Measurements from ENCODE around the gene ACTR2.
"Not testable (repeated sequence)": the region's sequence is repeated elsewhere in the genome, so short reads cannot be mapped to it uniquely, and the experiment has no call there.

Gene ACTR2

DNA sequence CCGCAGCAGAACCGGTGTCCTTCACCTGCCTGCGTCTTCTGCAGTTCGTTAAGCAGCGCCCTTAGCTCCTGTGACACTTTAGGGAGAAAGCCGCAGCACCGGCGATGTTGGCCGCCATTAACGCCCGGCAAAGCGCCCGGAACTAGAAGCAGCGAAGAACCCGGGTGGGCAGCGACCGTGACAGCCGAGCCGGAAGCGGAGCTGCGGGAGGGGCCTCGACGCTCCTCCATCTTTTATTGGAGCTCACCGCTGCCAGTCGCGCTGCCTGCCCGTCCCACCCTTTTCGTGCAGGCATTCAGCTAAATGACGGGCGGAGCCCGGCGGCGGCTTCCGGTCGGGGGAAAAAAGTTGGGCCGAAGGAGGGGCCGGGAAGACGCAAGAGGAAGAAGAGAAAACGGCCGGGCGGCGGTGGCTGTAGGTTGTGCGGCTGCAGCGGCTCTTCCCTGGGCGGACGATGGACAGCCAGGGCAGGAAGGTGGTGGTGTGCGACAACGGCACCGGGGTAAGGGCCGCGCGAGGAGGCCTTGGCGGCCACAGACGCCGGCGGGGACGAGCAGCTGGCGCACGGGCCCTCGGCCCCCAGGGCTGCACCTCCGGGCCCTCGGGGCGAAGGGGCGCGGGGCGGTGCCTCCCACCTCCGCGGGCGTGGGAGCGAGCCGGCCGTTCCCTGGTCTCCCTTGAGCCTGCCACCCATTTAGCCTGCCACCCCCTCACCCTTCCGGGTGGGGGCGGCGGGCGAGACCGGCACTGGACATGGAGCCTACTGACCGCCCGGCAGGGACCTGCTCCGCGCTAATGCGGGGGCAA, at the start of gene ACTR2:
TSS of gene ACTR2 (plus strand) at position 376 of the 807 bp plus-strand sequence. CDS start at position 455, 79 bp downstream.
- Mint-ChIP-seq H3K36me3 (ENCODE audit: low read depth) (peaks cover 29% of the 10 kb centered on the region), H3K4me1 (ENCODE audit: low read depth) (peaks cover 47% of the 10 kb centered on the region), H3K27ac (peak within 1 kb of the TSS; percentile 96), H3K4me3 (peak within 1 kb of the TSS; percentile 97), H3K27me3 (no peaks in the 10 kb centered on the region), H3K9me3 (no peaks in the 10 kb centered on the region)

DNA sequence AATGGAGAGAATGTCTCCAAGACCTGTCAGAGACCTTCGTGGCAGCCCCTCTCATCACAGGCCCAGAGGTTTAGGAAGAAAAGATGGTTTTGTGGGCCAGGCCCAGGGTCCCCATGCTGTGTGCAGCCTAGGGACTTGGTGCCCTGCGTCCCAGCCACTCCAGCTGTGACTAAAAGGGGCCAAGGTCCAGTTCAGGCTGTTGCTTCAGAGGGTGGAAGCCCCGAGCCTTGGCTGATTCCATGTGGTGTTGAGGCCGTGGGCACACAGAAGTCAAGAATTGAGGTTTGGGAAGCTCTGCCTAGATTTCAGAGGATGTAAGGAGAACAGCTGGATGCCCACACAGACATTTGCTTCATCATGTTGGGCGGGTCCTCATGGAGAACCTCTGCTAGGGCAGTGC, 45.1 kb upstream of the ACTR2 start:
- no peaks in the 10 kb centered on the region for H3K36me3 Mint-ChIP-seq (ENCODE audit: low read depth)

DNA sequence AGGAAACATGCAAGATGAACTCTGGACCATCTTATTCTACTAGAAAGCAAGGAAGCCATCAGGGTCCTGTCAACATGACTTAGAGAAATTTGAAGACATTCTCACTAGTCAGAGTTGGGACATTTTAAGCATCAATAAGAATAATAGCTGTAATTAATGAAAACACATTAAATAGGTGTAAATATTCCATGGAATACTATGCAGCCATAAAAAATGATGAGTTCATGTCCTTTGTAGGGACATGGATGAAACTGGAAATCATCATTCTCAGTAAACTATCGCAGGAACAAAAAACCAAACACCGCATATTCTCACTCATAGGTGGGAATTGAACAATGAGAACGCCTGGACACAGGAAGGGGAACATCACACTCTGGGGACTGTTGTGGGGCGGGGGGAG, 44.2 kb upstream of the ACTR2 start:
- H3K27ac Mint-ChIP-seq; H3K4me3 Mint-ChIP-seq; H3K4me1 Mint-ChIP-seq (ENCODE audit: low read depth); H3K36me3 Mint-ChIP-seq (ENCODE audit: low read depth); H3K27me3 Mint-ChIP-seq; H3K9me3 Mint-ChIP-seq: not testable (repeated sequence)

More for the DNA sequence above, 45.1 kb upstream of the ACTR2 start:
- H3K9me3 Mint-ChIP-seq: no peaks in the 10 kb centered on the region
- H3K4me1 Mint-ChIP-seq (ENCODE audit: low read depth): peaks cover 6% of the 10 kb centered on the region
- H3K4me3 Mint-ChIP-seq: no peak overlapping the region
- no peak overlapping the region for H3K27ac Mint-ChIP-seq
- peaks cover 3% of the 10 kb centered on the region for H3K27me3 Mint-ChIP-seq

DNA sequence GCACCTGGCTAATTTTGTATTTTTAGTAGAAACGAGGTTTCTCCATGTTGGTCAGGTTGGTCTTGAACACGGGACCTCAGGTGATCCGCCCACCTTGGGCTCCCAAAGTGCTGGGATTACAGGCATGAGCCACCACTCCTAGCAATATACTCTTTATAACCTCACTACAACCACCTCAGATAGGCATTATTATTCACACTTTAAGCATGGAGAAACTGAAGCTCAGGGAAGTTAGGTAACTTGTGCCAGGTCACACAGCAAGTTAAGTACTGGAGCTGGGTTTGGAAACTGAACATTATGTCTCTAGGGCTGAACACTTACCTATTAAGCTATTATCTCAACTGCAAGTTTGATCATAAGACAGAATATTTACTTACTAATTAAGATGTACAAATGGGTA, 42.6 kb upstream of the ACTR2 start:
- Mint-ChIP-seq H3K4me3 (no peak overlapping the region), H3K36me3 (ENCODE audit: low read depth) (no peaks in the 10 kb centered on the region), H3K27ac (no peak overlapping the region), H3K27me3 (peaks cover 9% of the 10 kb centered on the region), H3K4me1 (ENCODE audit: low read depth) (peaks cover 8% of the 10 kb centered on the region), H3K9me3 (no peaks in the 10 kb centered on the region)

DNA sequence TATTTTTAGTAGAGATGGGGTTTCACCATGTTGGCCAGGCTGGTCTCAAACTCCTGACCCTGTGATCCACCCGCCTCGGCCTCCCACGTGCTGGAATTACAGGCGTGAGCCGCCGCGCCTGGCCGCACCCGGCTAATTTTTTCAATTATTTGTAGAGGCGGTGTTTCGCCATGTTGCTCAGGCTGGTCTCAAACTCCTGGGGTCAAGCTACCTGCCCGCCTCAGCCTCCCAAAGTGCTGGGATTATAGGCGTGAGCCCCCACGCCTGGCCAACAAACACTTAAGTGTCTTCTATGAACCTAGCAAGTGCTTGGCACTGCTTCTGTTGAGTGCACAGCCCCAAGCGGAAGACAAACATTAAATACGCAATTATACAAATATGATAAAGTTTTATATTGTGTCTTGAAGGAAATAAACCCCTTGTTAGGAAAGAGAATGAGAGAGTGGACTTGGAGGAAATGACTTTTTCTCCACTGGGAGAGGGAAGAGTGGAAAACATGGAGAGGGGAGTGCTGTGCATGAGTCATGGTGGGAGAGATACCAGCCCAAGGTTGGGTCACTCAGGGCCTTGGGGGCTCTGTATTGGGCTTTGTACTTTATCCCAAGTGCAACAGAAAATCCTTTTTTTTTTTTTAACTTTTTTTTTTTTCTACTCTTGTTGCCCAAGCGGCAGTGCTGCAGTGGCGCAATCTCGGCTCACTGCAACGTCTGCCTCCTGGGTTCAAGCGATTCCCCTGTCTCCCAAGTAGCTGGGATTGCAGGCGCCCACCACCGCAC, 41.4 kb upstream of the ACTR2 start:
- Mint-ChIP-seq H3K4me1 (ENCODE audit: low read depth) (peaks cover 8% of the 10 kb centered on the region), H3K4me3 (no peak overlapping the region), H3K27me3 (peaks cover 9% of the 10 kb centered on the region), H3K36me3 (ENCODE audit: low read depth) (no peaks in the 10 kb centered on the region), H3K9me3 (no peaks in the 10 kb centered on the region), H3K27ac (no peak overlapping the region)

DNA sequence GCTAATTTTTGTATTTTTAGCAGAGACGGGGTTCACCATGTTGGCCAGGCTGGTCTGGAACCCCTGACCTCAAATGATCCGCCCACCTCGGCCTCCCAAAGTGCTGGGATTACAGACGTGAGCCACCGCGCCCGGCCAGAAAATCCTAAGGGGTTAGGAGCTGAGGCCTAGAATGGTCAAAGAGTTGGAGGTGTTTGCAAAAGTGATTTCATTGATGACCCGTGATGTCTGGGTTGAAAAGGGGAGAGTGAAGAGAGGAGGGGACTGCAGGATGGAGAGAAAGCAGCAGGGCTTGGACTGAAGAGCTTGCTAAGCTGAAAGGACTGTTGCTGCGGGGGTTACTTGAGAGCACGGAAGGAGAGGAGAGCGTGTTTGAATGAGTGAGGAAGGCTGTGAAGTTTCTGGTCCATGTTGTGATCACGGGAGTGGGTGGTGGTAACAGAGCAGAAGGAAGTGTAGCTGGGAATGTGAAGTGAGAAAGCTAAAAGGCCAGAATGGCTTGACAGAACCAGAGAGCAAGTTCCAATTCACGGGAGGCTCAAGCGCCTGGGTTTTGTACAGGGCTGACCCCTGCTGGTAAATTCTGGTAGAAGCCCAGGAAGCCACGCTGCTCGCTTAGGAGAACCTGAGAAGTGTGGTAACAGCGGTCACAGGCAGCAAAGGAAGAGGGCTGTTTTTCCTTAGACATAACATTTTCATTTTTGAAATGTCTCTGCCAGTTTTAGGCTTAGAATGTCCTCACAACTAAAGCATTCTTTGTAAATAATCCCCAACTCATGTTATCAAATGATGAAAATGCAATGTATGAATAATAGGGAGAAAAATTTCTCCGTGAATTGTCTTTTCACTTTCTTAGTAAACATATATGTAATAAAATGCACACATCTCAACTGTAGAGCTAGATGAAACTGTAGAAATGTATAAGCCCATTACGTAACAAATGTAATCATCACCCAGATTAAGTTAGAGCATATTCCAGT, 40.5 kb upstream of the ACTR2 start:
- H3K4me1 Mint-ChIP-seq (ENCODE audit: low read depth): peaks cover 8% of the 10 kb centered on the region
- H3K27ac Mint-ChIP-seq: no peak overlapping the region
- H3K36me3 Mint-ChIP-seq (ENCODE audit: low read depth): no peaks in the 10 kb centered on the region
- no peaks in the 10 kb centered on the region for H3K9me3 Mint-ChIP-seq
- H3K27me3 Mint-ChIP-seq: peaks cover 9% of the 10 kb centered on the region
- H3K4me3 Mint-ChIP-seq: no peak overlapping the region

DNA sequence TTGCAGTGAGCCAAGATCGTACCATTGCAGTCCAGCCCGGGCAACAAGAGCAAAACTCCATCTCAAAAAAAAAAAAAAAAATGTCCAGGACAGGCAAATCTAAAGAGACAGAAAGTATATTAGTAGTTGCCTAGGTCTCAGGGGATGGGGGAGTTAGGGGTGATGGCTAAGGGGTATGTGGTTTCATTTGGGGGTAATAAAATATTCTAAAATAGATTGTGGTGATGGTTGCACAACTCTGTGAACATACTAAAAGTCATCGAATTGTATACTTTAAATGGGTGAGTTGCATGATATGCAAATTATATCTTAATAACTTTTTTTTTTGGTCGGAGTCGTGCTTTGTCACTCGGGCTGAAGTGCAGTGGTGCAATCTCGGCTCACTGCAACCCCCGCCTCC, 34.2 kb upstream of the ACTR2 start:
- Mint-ChIP-seq H3K36me3 (ENCODE audit: low read depth) (no peaks in the 10 kb centered on the region), H3K9me3 (no peaks in the 10 kb centered on the region), H3K27ac (no peak overlapping the region), H3K4me1 (ENCODE audit: low read depth) (no peaks in the 10 kb centered on the region), H3K27me3 (peaks cover 9% of the 10 kb centered on the region), H3K4me3 (no peak overlapping the region)

DNA sequence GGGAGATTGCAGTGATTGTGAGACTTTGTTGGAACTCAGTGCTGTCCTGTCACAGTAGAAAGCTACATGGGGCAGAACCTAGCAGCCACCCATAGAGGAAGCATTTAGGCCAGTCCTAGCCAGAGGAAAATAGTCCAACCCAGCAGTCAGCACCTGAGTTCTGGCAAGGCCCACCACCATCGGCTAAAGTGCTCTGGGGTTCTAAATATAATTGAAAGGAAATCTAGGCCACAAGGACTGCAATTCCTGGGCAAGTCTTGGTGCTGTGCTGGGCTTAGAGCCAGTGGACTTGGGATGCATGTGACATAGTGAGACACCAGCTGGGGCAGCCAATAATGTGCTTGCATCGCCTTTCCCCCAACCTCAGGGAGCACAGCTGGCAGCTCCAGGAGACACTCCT, 28.9 kb upstream of the ACTR2 start:
- Mint-ChIP-seq H3K9me3 (no peaks in the 10 kb centered on the region), H3K27me3 (peaks cover 3% of the 10 kb centered on the region), H3K27ac (no peak overlapping the region), H3K4me1 (ENCODE audit: low read depth) (no peaks in the 10 kb centered on the region), H3K4me3 (no peak overlapping the region), H3K36me3 (ENCODE audit: low read depth) (no peaks in the 10 kb centered on the region)

DNA sequence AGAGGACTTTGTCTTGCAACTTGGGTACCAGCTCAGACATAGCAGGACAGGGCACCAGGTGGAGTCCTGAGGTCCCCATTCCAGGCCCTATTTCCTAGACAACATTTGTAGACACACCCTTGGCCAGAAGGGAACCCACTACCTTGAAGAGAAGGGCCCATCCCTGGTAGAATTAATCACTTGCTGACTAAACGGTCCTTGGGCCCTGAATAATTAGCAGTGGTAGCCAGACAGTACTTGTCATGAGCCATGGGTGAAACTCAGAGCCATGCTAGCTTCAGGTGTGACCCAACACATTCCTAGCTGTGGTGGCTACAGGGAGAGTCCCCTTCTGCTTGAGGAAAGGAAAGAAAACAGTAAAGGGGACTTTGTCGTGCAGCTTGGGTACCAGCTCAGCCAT, 28.5 kb upstream of the ACTR2 start:
- Mint-ChIP-seq H3K4me3 (no peak overlapping the region), H3K27ac (no peak overlapping the region), H3K9me3 (no peaks in the 10 kb centered on the region), H3K36me3 (ENCODE audit: low read depth) (no peaks in the 10 kb centered on the region), H3K4me1 (ENCODE audit: low read depth) (no peaks in the 10 kb centered on the region), H3K27me3 (peaks cover 3% of the 10 kb centered on the region)

DNA sequence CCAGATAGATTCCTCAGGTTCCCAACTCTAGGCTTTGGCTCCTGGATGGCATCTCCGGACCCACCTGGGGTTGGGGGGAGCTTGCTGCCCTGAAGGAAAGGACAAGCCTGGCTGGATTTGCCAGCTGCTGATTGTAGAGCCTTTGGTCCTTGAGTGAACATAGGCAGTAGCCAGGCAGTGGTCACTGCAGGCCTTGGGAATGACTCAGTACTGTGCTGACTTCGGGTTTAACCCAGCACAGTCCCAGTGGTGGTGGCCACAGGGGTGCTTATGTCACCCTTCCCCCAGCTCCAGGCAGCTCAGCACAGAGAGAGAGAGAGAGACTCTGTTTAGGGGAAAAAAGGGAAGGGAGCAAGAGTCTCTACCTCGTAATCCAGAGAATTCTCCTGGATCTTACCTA, 27.7 kb upstream of the ACTR2 start:
- no peaks in the 10 kb centered on the region for H3K9me3 Mint-ChIP-seq
- no peaks in the 10 kb centered on the region for H3K4me1 Mint-ChIP-seq (ENCODE audit: low read depth)
- no peaks in the 10 kb centered on the region for H3K36me3 Mint-ChIP-seq (ENCODE audit: low read depth)
- H3K27me3 Mint-ChIP-seq: peaks cover 3% of the 10 kb centered on the region
- no peak overlapping the region for H3K4me3 Mint-ChIP-seq
- H3K27ac Mint-ChIP-seq: no peak overlapping the region

DNA sequence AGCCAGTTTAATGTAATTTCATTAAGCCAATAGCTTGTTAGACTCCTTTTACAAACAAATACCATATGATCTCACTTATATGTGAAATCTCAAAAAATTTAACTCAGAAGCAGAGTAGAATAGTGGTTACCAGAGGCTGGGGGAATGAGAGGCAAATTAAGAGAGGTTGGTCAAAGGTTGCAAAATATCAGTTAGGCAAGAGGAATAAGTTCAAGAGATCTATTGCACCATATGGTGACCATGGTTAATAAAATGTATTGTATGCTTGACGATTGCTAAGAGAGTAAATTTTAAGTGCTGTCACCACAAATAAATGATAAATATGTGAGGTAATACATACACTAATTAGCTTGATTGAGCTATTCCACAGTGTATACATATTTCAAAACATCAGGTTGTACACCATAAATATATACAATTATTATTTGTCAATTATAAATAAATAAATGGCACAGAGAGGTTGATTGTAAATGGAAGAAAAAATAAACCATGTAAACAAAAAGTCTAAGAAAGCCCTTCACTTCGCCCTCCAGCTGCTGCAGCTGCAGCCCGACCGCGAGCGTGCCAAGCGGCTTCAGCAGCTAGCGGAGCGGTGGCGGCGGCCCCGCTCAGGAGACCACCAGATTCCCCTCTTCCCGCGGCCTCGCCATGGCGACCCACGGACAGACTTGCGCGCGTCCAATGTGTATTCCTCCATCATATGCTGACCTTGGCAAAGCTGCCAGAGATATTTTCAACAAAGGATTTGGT, 23.0 kb upstream of the ACTR2 start:
- no peaks in the 10 kb centered on the region for H3K27me3 Mint-ChIP-seq
- no peaks in the 10 kb centered on the region for H3K4me1 Mint-ChIP-seq (ENCODE audit: low read depth)
- H3K9me3 Mint-ChIP-seq: no peaks in the 10 kb centered on the region
- no peak overlapping the region for H3K4me3 Mint-ChIP-seq
- no peaks in the 10 kb centered on the region for H3K36me3 Mint-ChIP-seq (ENCODE audit: low read depth)
- no peak overlapping the region for H3K27ac Mint-ChIP-seq

DNA sequence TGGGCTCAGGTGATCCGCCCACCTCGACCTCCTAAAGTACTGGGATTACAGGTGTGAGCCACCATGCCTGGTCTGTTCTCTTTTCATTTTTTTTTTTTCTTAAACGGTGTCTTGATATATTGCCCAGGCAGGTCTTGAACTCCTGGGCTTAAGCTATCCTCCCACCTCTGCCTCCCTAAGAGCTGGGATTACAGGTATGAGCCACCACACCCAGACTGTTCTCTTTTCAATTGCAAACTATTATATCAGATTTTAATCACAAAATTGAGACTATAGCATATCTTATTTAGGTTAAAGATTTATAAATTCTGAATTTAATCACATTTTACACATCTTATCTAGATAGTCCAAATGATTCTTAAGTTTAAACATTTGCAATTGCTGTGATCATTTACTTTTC, 15.5 kb upstream of the ACTR2 start:
- Mint-ChIP-seq H3K4me3 (no peak overlapping the region), H3K27ac (no peak overlapping the region), H3K27me3 (no peaks in the 10 kb centered on the region), H3K4me1 (ENCODE audit: low read depth) (no peaks in the 10 kb centered on the region), H3K36me3 (ENCODE audit: low read depth) (no peaks in the 10 kb centered on the region), H3K9me3 (no peaks in the 10 kb centered on the region)

DNA sequence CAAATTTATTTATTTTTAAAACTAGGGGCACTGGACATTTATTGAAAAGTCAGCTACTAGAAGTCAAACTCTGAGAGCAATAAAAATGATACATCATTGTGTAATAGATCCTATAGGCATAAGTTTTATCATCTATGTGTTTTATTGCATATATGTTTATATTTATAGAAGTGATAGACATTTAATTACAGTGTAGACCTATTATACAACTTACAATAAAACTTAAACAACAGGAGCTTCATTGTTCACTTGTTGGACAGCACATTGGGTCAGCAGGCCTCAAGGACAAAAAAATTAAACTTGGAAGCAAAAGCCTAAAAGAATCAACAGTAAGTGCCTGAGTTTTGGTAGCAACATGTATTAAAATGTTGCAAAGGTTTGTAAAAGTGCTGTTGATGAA, 15.0 kb upstream of the ACTR2 start:
- Mint-ChIP-seq H3K27me3 (no peaks in the 10 kb centered on the region), H3K4me3 (no peak overlapping the region), H3K27ac (no peak overlapping the region), H3K36me3 (ENCODE audit: low read depth) (no peaks in the 10 kb centered on the region), H3K4me1 (ENCODE audit: low read depth) (no peaks in the 10 kb centered on the region), H3K9me3 (no peaks in the 10 kb centered on the region)

DNA sequence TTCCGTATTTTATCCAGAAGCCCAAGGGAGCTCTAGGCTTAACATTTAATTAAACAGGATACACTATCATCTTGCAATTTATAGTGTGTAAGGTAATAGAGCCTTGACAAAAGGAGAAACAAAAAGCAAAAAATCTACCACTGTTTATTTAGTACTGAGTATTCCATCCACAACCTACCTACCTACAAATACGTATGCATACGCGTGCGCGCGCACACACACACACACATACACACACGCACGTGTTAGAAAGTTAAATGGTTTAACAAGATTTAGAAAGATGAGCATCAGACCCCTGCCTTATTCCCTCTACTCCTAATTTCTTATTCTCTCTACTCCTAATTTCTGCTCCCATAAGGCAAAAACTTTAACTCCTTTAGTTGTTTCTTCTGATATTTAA, 14.6 kb upstream of the ACTR2 start:
- Mint-ChIP-seq H3K27me3 (no peaks in the 10 kb centered on the region), H3K9me3 (no peaks in the 10 kb centered on the region), H3K27ac (no peak overlapping the region), H3K36me3 (ENCODE audit: low read depth) (peaks cover 2% of the 10 kb centered on the region), H3K4me3 (no peak overlapping the region), H3K4me1 (ENCODE audit: low read depth) (no peaks in the 10 kb centered on the region)

Measured in stimulated activated naive CD8-positive, alpha-beta T cell treated with anti-CD3 and anti-CD28 coated beads, Interleukin-15, Interleukin-2, amounts not matched to agents 100 ng/mL and 50 ng/mL, for 24 hours (primary cell).